ENCODE data around the gene MT1X. TPM values are rescaled to one million over a fixed set of nuclear protein-coding genes. Genes with fewer than 3 reads are reported as not detected.

Gene MT1X
- total RNA-seq: 100 to 1,000 TPM in 1 of 4 donors, 10 to 100 TPM in 2, 1 to 10 TPM in 1; 7.4 to 201 (median 66.3) TPM

GRCh38 chr16:56681939-56682702, at the start of gene MT1X:
TSS of gene MT1X (plus strand) at chr16:56682470. CDS start at chr16:56682541, 71 bp downstream.
- Histone ChIP-seq H3K4me3 (peak within 1 kb of the TSS; percentile 48 to 55), H3K27me3 (no peaks in the 10 kb centered on the region), H3K4me1 (no peaks in the 10 kb centered on the region), H3K36me3 (no peaks in the 10 kb centered on the region), H3K9me3 (no peaks in the 10 kb centered on the region), H3K27ac (peak within 1 kb of the TSS; percentile 70 to 81)
- intact Hi-C loops (cut with DNase I; ENCODE audit: low total_unique reads): no loop called here
- DNase-seq: peak; percentile 92 to 93
- TF ChIP-seq POLR2A (IDR thresholded peaks at IDR 0.05) (peak; percentile 72 to 86), CTCF (IDR thresholded peaks at IDR 0.05) (no peak)

DNA sequence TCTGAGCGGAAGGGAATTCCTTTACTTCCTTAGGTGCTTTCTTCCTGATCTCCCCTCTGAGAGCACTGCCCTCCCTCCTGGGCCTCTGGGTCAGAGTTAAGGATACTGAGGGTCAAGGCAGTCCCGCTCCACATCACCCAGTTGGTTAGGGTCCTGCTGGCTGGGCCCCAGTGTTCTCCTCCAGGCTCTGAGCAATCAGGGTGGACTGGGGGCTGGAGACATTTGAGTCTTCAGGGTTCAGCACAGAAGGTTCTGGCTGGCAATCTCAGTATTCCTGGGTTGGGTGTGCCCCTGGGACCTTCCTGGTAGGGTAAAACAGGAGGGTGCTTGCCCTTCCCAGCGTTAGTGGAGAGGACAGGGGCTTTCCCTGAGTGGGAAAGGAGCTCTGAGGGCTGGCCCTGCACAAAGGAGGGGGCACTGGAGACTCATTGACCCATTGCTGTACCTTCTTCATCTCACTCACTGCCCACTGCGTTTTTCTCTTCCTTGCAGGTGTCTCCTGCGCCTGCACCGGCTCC, 49.4 kb upstream of the MT1X start:
- Histone ChIP-seq H3K27me3 (peaks cover 0 to 7% of the 10 kb centered on the region in 2 donors), H3K4me3 (peak overlapping the region; percentile 26 to 44), H3K27ac (peak overlapping the region; percentile 42 to 66), H3K36me3 (no peaks in the 10 kb centered on the region), H3K9me3 (no peaks in the 10 kb centered on the region), H3K4me1 (peaks cover 0 to 5% of the 10 kb centered on the region in 2 donors)
- DNase-seq: no peak
- TF ChIP-seq CTCF (IDR thresholded peaks at IDR 0.05): no peak
- no peak for TF ChIP-seq POLR2A (IDR thresholded peaks at IDR 0.05)
- intact Hi-C loops (cut with DNase I; ENCODE audit: low total_unique reads): no loop called here

GRCh38 chr16:56633535-56633934, 48.7 kb upstream of the MT1X start:
- Histone ChIP-seq H3K9me3 (no peaks in the 10 kb centered on the region), H3K4me3 (no peak overlapping the region), H3K27ac (no peak overlapping the region), H3K36me3 (no peaks in the 10 kb centered on the region), H3K27me3 (peaks cover 0 to 10% of the 10 kb centered on the region in 2 donors), H3K4me1 (peaks cover 0 to 5% of the 10 kb centered on the region in 2 donors)
- DNase-seq: no peak
- intact Hi-C loops (cut with DNase I; ENCODE audit: low total_unique reads): no loop called here
- no peak for TF ChIP-seq POLR2A (IDR thresholded peaks at IDR 0.05)
- no peak for TF ChIP-seq CTCF (IDR thresholded peaks at IDR 0.05)

DNA sequence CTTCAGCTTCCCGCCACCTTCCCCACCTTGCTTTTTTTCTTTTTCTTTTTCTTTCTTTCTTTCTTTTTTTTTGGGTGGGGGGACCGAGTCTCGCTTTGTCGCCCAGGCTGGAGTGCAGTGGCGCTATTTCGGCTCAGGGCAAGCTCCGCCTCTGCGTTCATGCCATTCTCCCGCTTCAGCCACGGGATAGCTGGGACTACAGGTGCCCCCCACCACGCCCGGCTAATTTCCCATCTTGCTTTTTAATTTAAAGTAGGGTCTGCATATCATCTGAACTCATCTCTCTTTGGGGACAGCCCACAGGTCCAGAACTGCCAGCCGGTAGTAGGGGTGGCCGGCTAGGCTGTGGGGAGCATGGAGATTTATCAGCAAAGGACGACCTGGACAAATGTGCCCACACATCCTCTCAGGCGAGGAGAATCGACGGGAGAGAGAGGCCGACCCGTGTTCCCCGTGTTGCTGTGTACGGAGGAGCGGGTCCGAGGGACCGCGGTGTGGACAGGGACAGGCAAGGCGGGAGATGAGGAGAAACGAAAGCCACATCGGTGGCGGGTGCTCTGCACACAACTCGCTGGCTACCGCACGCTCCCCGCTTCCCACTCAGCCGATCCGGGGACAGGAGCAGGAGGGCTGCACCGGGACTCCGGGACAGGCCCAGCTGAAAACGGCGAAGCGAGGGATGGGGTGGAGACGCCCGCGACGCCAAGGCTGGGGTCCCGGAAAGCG, 47.4 kb upstream of the MT1X start:
- TF ChIP-seq CTCF (IDR thresholded peaks at IDR 0.05) (no peak), POLR2A (IDR thresholded peaks at IDR 0.05) (no peak)
- intact Hi-C loops (cut with DNase I; ENCODE audit: low total_unique reads): no loop called here
- Histone ChIP-seq H3K4me1 (peaks cover 0 to 5% of the 10 kb centered on the region in 2 donors), H3K36me3 (no peaks in the 10 kb centered on the region), H3K27ac (no peak overlapping the region), H3K27me3 (peaks cover 0 to 12% of the 10 kb centered on the region in 2 donors), H3K4me3 (no peak overlapping the region), H3K9me3 (no peaks in the 10 kb centered on the region)
- DNase-seq: no peak
